ENCODE data around the gene PCBP4. TPM values are rescaled to one million over a fixed set of nuclear protein-coding genes. Genes with fewer than 3 reads are reported as not detected.

The PCBP4 gene
- polyA plus RNA-seq, 1 donor, result 68.7 TPM

GRCh38 chr3:51908026-51908425, 59.2 kb downstream of the PCBP4 start:
- DNase-seq (ENCODE audit: low read depth), result no peak

Other genes with a start within 250 kb of the PCBP4 start
- gene IQCF6, start 188.2 kb downstream of the PCBP4 start, polyA plus RNA-seq (ENCODE audit: insufficient read length), result not detected
- gene IQCF2, start 105.8 kb downstream of the PCBP4 start, polyA plus RNA-seq (ENCODE audit: insufficient read length), result not detected
- not detected for gene IQCF5, start 91.9 kb downstream of the PCBP4 start, polyA plus RNA-seq (ENCODE audit: insufficient read length)
- not detected for gene IQCF1, start 64.1 kb downstream of the PCBP4 start, polyA plus RNA-seq (ENCODE audit: insufficient read length)
- gene RRP9, start 25.6 kb downstream of the PCBP4 start, polyA plus RNA-seq (ENCODE audit: insufficient read length), result 15.2 TPM
- gene PARP3, start 25.1 kb downstream of the PCBP4 start, polyA plus RNA-seq (ENCODE audit: insufficient read length), result 5.5 TPM
- 0.89 TPM for gene GPR62, start 12.1 kb downstream of the PCBP4 start, polyA plus RNA-seq (ENCODE audit: insufficient read length)
- gene ABHD14B, start 6.6 kb upstream of the PCBP4 start, polyA plus RNA-seq (ENCODE audit: insufficient read length), result 21.9 TPM
- 16.1 TPM for gene ABHD14A, start 7.6 kb upstream of the PCBP4 start, polyA plus RNA-seq (ENCODE audit: insufficient read length)
- gene ACY1, start 16.1 kb upstream of the PCBP4 start, polyA plus RNA-seq (ENCODE audit: insufficient read length), result 12.9 TPM
- 3,323 TPM for gene RPL29, start 28.4 kb upstream of the PCBP4 start, polyA plus RNA-seq (ENCODE audit: insufficient read length)
- 18.5 TPM for gene DUSP7, start 89.1 kb upstream of the PCBP4 start, polyA plus RNA-seq (ENCODE audit: insufficient read length)
- gene POC1A, start 187.0 kb upstream of the PCBP4 start, polyA plus RNA-seq (ENCODE audit: insufficient read length), result 3.7 TPM
- 31.2 TPM for gene ALAS1, start 230.7 kb upstream of the PCBP4 start, polyA plus RNA-seq (ENCODE audit: insufficient read length)